ENCODE results near the gene AKR7A2.
"Not testable (repeated sequence)": the region's sequence is repeated elsewhere in the genome, so short reads cannot be mapped to it uniquely, and the experiment has no call there.

The AKR7A2 gene

GRCh38 chr1:19306941-19307340 lies 5.0 kb downstream of the AKR7A2 start:
- H3K27ac ChIP-seq (ENCODE audit: low read length), result no peak overlapping the region
- H3K9ac ChIP-seq (ENCODE audit: low read length in 2 of 2), result no peak overlapping the region
- no peaks in the 10 kb centered on the region for H3K9me3 ChIP-seq (ENCODE audit: control insufficient read depth in 2 of 2, low read length in 2 of 2)
- H3K4me3 ChIP-seq (ENCODE audit: low read length in 2 of 2), result no peak overlapping the region
- peaks cover 12% of the 10 kb centered on the region for H3K4me1 ChIP-seq (ENCODE audit: control insufficient read depth, insufficient read depth, low read length)
- no peaks in the 10 kb centered on the region for H3K27me3 ChIP-seq (ENCODE audit: control insufficient read depth in 1 of 2, insufficient read depth in 2 of 2, low read length in 2 of 2)
- H3K36me3 ChIP-seq (ENCODE audit: control insufficient read depth in 2 of 2, insufficient read depth in 2 of 2, low read length in 2 of 2), result peaks cover 32 to 52% of the 10 kb centered on the region in 2 donors

- Histone ChIP-seq H3K36me3 (ENCODE audit: control insufficient read depth in 2 of 2, insufficient read depth in 2 of 2, low read length in 2 of 2) (peaks cover 32 to 52% of the 10 kb centered on the region in 2 donors), H3K27ac (ENCODE audit: low read length) (no peak overlapping the region), H3K9me3 (ENCODE audit: control insufficient read depth in 2 of 2, low read length in 2 of 2) (no peaks in the 10 kb centered on the region), H3K4me3 (ENCODE audit: low read length in 2 of 2) (no peak overlapping the region), H3K27me3 (ENCODE audit: control insufficient read depth in 1 of 2, insufficient read depth in 2 of 2, low read length in 2 of 2) (no peaks in the 10 kb centered on the region), H3K4me1 (ENCODE audit: control insufficient read depth, insufficient read depth, low read length) (peaks cover 4% of the 10 kb centered on the region), H3K9ac (ENCODE audit: low read length in 2 of 2) (no peak overlapping the region)
These were observed 6.1 kb downstream of the AKR7A2 start for GRCh38 chr1:19305880-19306279.

- H3K9ac ChIP-seq (ENCODE audit: low read length in 2 of 2); H3K4me3 ChIP-seq (ENCODE audit: low read length in 2 of 2); H3K4me1 ChIP-seq (ENCODE audit: control insufficient read depth, insufficient read depth, low read length); H3K27me3 ChIP-seq (ENCODE audit: control insufficient read depth in 1 of 2, insufficient read depth in 2 of 2, low read length in 2 of 2); H3K9me3 ChIP-seq (ENCODE audit: control insufficient read depth in 2 of 2, low read length in 2 of 2); H3K27ac ChIP-seq (ENCODE audit: low read length): not testable (repeated sequence)
- H3K36me3 ChIP-seq (ENCODE audit: control insufficient read depth in 2 of 2, insufficient read depth in 2 of 2, low read length in 2 of 2), result peaks cover 32 to 52% of the 10 kb centered on the region in 2 donors
These were observed 7.9 kb downstream of the AKR7A2 start for GRCh38 chr1:19304081-19304480.

- Histone ChIP-seq H3K4me1 (ENCODE audit: control insufficient read depth, insufficient read depth, low read length) (no peaks in the 10 kb centered on the region), H3K36me3 (ENCODE audit: control insufficient read depth in 2 of 2, insufficient read depth in 2 of 2, low read length in 2 of 2) (peaks cover 14 to 24% of the 10 kb centered on the region in 2 donors), H3K27me3 (ENCODE audit: control insufficient read depth in 1 of 2, insufficient read depth in 2 of 2, low read length in 2 of 2) (no peaks in the 10 kb centered on the region), H3K4me3 (ENCODE audit: low read length in 2 of 2) (no peak overlapping the region), H3K9me3 (ENCODE audit: control insufficient read depth in 2 of 2, low read length in 2 of 2) (no peaks in the 10 kb centered on the region), H3K9ac (ENCODE audit: low read length in 2 of 2) (no peak overlapping the region), H3K27ac (ENCODE audit: low read length) (no peak overlapping the region)
These were observed 11.7 kb downstream of the AKR7A2 start for GRCh38 chr1:19300211-19300610.

GRCh38 chr1:19294638-19295037 lies 17.3 kb downstream of the AKR7A2 start:
- peaks cover 0 to 4% of the 10 kb centered on the region in 2 donors for H3K36me3 ChIP-seq (ENCODE audit: control insufficient read depth in 2 of 2, insufficient read depth in 2 of 2, low read length in 2 of 2)
- peaks cover 7 to 8% of the 10 kb centered on the region in 2 donors for H3K9me3 ChIP-seq (ENCODE audit: control insufficient read depth in 2 of 2, low read length in 2 of 2)
- no peaks in the 10 kb centered on the region for H3K27me3 ChIP-seq (ENCODE audit: control insufficient read depth in 1 of 2, insufficient read depth in 2 of 2, low read length in 2 of 2)
- H3K27ac ChIP-seq (ENCODE audit: low read length), result no peak overlapping the region
- no peaks in the 10 kb centered on the region for H3K4me1 ChIP-seq (ENCODE audit: control insufficient read depth, insufficient read depth, low read length)
- no peak overlapping the region for H3K9ac ChIP-seq (ENCODE audit: low read length in 2 of 2)
- no peak overlapping the region for H3K4me3 ChIP-seq (ENCODE audit: low read length in 2 of 2)

- H3K9me3 ChIP-seq (ENCODE audit: control insufficient read depth in 2 of 2, low read length in 2 of 2), result peaks cover 0 to under 1% of the 10 kb centered on the region in 2 donors
- H3K27me3 ChIP-seq (ENCODE audit: control insufficient read depth in 1 of 2, insufficient read depth in 2 of 2, low read length in 2 of 2), result no peaks in the 10 kb centered on the region
- no peak overlapping the region for H3K9ac ChIP-seq (ENCODE audit: low read length in 2 of 2)
- H3K36me3 ChIP-seq (ENCODE audit: control insufficient read depth in 2 of 2, insufficient read depth in 2 of 2, low read length in 2 of 2), result no peaks in the 10 kb centered on the region
- H3K4me1 ChIP-seq (ENCODE audit: control insufficient read depth, insufficient read depth, low read length), result peaks cover 7% of the 10 kb centered on the region
- H3K27ac ChIP-seq (ENCODE audit: low read length), result no peak overlapping the region
- H3K4me3 ChIP-seq (ENCODE audit: low read length in 2 of 2), result peak overlapping the region; percentile 56 to 71
These were observed 22.7 kb downstream of the AKR7A2 start for GRCh38 chr1:19289244-19289643.

- not testable (repeated sequence) for H3K36me3 ChIP-seq (ENCODE audit: control insufficient read depth in 2 of 2, insufficient read depth in 2 of 2, low read length in 2 of 2); H3K27me3 ChIP-seq (ENCODE audit: control insufficient read depth in 1 of 2, insufficient read depth in 2 of 2, low read length in 2 of 2); H3K4me1 ChIP-seq (ENCODE audit: control insufficient read depth, insufficient read depth, low read length); H3K27ac ChIP-seq (ENCODE audit: low read length); H3K9me3 ChIP-seq (ENCODE audit: control insufficient read depth in 2 of 2, low read length in 2 of 2); H3K9ac ChIP-seq (ENCODE audit: low read length in 2 of 2)
- peak within 1 kb of the TSS; percentile 56 to 71 for H3K4me3 ChIP-seq (ENCODE audit: low read length in 2 of 2)
These were observed 23.4 kb downstream of the AKR7A2 start, which contains the start of gene AKR7A3 for GRCh38 chr1:19288324-19289241. Gene AKR7A3, minus strand, starts transcription at chr1:19288770. Its CDS starts 61 bp downstream, at chr1:19288709.

- Histone ChIP-seq H3K27me3 (ENCODE audit: control insufficient read depth in 1 of 2, insufficient read depth in 2 of 2, low read length in 2 of 2) (no peaks in the 10 kb centered on the region), H3K4me1 (ENCODE audit: control insufficient read depth, insufficient read depth, low read length) (peaks cover 7% of the 10 kb centered on the region), H3K36me3 (ENCODE audit: control insufficient read depth in 2 of 2, insufficient read depth in 2 of 2, low read length in 2 of 2) (no peaks in the 10 kb centered on the region), H3K27ac (ENCODE audit: low read length) (no peak overlapping the region), H3K9me3 (ENCODE audit: control insufficient read depth in 2 of 2, low read length in 2 of 2) (no peaks in the 10 kb centered on the region), H3K4me3 (ENCODE audit: low read length in 2 of 2) (no peak overlapping the region), H3K9ac (ENCODE audit: low read length in 2 of 2) (no peak overlapping the region)
These were observed 24.3 kb downstream of the AKR7A2 start for GRCh38 chr1:19287436-19288185.

GRCh38 chr1:19285807-19286206 lies 26.1 kb downstream of the AKR7A2 start:
- not testable (repeated sequence) for H3K4me3 ChIP-seq (ENCODE audit: low read length in 2 of 2); H3K36me3 ChIP-seq (ENCODE audit: control insufficient read depth in 2 of 2, insufficient read depth in 2 of 2, low read length in 2 of 2); H3K9me3 ChIP-seq (ENCODE audit: control insufficient read depth in 2 of 2, low read length in 2 of 2); H3K27ac ChIP-seq (ENCODE audit: low read length); H3K27me3 ChIP-seq (ENCODE audit: control insufficient read depth in 1 of 2, insufficient read depth in 2 of 2, low read length in 2 of 2); H3K4me1 ChIP-seq (ENCODE audit: control insufficient read depth, insufficient read depth, low read length); H3K9ac ChIP-seq (ENCODE audit: low read length in 2 of 2)

GRCh38 chr1:19285366-19285765 lies 26.6 kb downstream of the AKR7A2 start:
- not testable (repeated sequence) for H3K36me3 ChIP-seq (ENCODE audit: control insufficient read depth in 2 of 2, insufficient read depth in 2 of 2, low read length in 2 of 2); H3K9me3 ChIP-seq (ENCODE audit: control insufficient read depth in 2 of 2, low read length in 2 of 2); H3K4me1 ChIP-seq (ENCODE audit: control insufficient read depth, insufficient read depth, low read length); H3K27ac ChIP-seq (ENCODE audit: low read length); H3K27me3 ChIP-seq (ENCODE audit: control insufficient read depth in 1 of 2, insufficient read depth in 2 of 2, low read length in 2 of 2); H3K4me3 ChIP-seq (ENCODE audit: low read length in 2 of 2); H3K9ac ChIP-seq (ENCODE audit: low read length in 2 of 2)

Measured in stomach smooth muscle (tissue), 2 donors.